Activated naive CD8-positive, alpha-beta T cell treated with anti-CD3 and anti-CD28 coated beads, Interleukin-2, amount 50 U/mL, for 24 hours (primary cell): ENCODE measurements around the gene IFT88.
"Not testable (repeated sequence)": the region's sequence is repeated elsewhere in the genome, so short reads cannot be mapped to it uniquely, and the experiment has no call there.

ENCODE experiments used
- ATAC-seq: fragments of 150-1000 bp; cut with Tn5 transposase; one replicate; pipeline ENCODE4 v1.10.0; 2021
- DNase-seq: peaks from one replicate; pipeline ENCODE4 v3.0.0; 2021
- H3K27ac Mint-ChIP-seq: one replicate; pipeline ENCODE4 v1.8.0; 2021; ENCODE audit warnings: mild to moderate bottlenecking, mixed read lengths
- H3K27me3 Mint-ChIP-seq: one replicate; pipeline ENCODE4 v1.8.0; 2021; ENCODE audit warnings: mixed read lengths
- H3K36me3 Mint-ChIP-seq: one replicate; pipeline ENCODE4 v1.8.0; 2021; ENCODE audit warnings: low read depth, mixed read lengths
- H3K4me1 Mint-ChIP-seq: one replicate; pipeline ENCODE4 v1.8.0; 2021; ENCODE audit warnings: mixed read lengths
- H3K4me3 Mint-ChIP-seq: one replicate; pipeline ENCODE4 v1.8.0; 2021; ENCODE audit warnings: mild to moderate bottlenecking, moderate library complexity, mixed read lengths
- H3K9me3 Mint-ChIP-seq: one replicate; pipeline ENCODE4 v1.8.0; 2021; ENCODE audit warnings: mixed read lengths

The IFT88 gene

GRCh38 chr13:20680416-20681080, 113.6 kb downstream of the IFT88 start:
- no peak for DNase-seq
- H3K27me3 Mint-ChIP-seq, result no peaks in the 10 kb centered on the region
- no peaks in the 10 kb centered on the region for H3K4me1 Mint-ChIP-seq
- no peak overlapping the region for H3K27ac Mint-ChIP-seq
- no peaks in the 10 kb centered on the region for H3K9me3 Mint-ChIP-seq
- H3K4me3 Mint-ChIP-seq, result no peak overlapping the region
- H3K36me3 Mint-ChIP-seq, result no peaks in the 10 kb centered on the region
- ATAC-seq, result no peak

GRCh38 chr13:20681481-20681880, 114.5 kb downstream of the IFT88 start:
- H3K4me3 Mint-ChIP-seq, H3K4me1 Mint-ChIP-seq, ATAC-seq, DNase-seq, H3K9me3 Mint-ChIP-seq, H3K36me3 Mint-ChIP-seq, H3K27ac Mint-ChIP-seq, H3K27me3 Mint-ChIP-seq: not testable (repeated sequence)

- Mint-ChIP-seq H3K27me3 (no peaks in the 10 kb centered on the region), H3K9me3 (no peaks in the 10 kb centered on the region), H3K4me1 (no peaks in the 10 kb centered on the region), H3K27ac (no peak overlapping the region), H3K36me3 (no peaks in the 10 kb centered on the region), H3K4me3 (no peak overlapping the region)
- DNase-seq (no peak), ATAC-seq (no peak)
These were observed 115.1 kb downstream of the IFT88 start for GRCh38 chr13:20682061-20682460.

GRCh38 chr13:20684041-20684440, 117.1 kb downstream of the IFT88 start:
- DNase-seq (no peak), ATAC-seq (no peak)
- Mint-ChIP-seq H3K9me3 (no peaks in the 10 kb centered on the region), H3K27me3 (no peaks in the 10 kb centered on the region), H3K4me3 (no peak overlapping the region), H3K4me1 (no peaks in the 10 kb centered on the region), H3K36me3 (no peaks in the 10 kb centered on the region), H3K27ac (no peak overlapping the region)

GRCh38 chr13:20684546-20684945, 117.6 kb downstream of the IFT88 start:
- no peaks in the 10 kb centered on the region for H3K4me1 Mint-ChIP-seq
- H3K36me3 Mint-ChIP-seq, result no peaks in the 10 kb centered on the region
- no peak for ATAC-seq
- H3K27me3 Mint-ChIP-seq, result no peaks in the 10 kb centered on the region
- DNase-seq, result no peak
- no peak overlapping the region for H3K4me3 Mint-ChIP-seq
- H3K27ac Mint-ChIP-seq, result no peak overlapping the region
- no peaks in the 10 kb centered on the region for H3K9me3 Mint-ChIP-seq

- H3K27ac Mint-ChIP-seq, result no peak overlapping the region
- H3K27me3 Mint-ChIP-seq, result no peaks in the 10 kb centered on the region
- no peaks in the 10 kb centered on the region for H3K9me3 Mint-ChIP-seq
- H3K36me3 Mint-ChIP-seq, result no peaks in the 10 kb centered on the region
- no peaks in the 10 kb centered on the region for H3K4me1 Mint-ChIP-seq
- no peak for ATAC-seq
- H3K4me3 Mint-ChIP-seq, result no peak overlapping the region
- no peak for DNase-seq
These were observed 118.1 kb downstream of the IFT88 start for GRCh38 chr13:20685092-20685491.

GRCh38 chr13:20686167-20686566, 119.2 kb downstream of the IFT88 start:
- Mint-ChIP-seq H3K4me1 (no peaks in the 10 kb centered on the region), H3K27me3 (no peaks in the 10 kb centered on the region), H3K4me3 (no peak overlapping the region), H3K9me3 (no peaks in the 10 kb centered on the region), H3K27ac (no peak overlapping the region), H3K36me3 (peaks cover 1% of the 10 kb centered on the region)
- no peak for ATAC-seq
- DNase-seq, result no peak

GRCh38 chr13:20686863-20687579, 120.1 kb downstream of the IFT88 start:
- ATAC-seq (no peak), DNase-seq (no peak)
- H3K27ac Mint-ChIP-seq, result no peak overlapping the region
- H3K27me3 Mint-ChIP-seq, result no peaks in the 10 kb centered on the region
- peaks cover 2% of the 10 kb centered on the region for H3K36me3 Mint-ChIP-seq
- H3K4me3 Mint-ChIP-seq, result no peak overlapping the region
- no peaks in the 10 kb centered on the region for H3K9me3 Mint-ChIP-seq
- H3K4me1 Mint-ChIP-seq, result no peaks in the 10 kb centered on the region

- DNase-seq (no peak), ATAC-seq (no peak)
- Mint-ChIP-seq H3K9me3 (no peaks in the 10 kb centered on the region), H3K27ac (no peak overlapping the region), H3K36me3 (peaks cover 2% of the 10 kb centered on the region), H3K4me1 (no peaks in the 10 kb centered on the region), H3K27me3 (no peaks in the 10 kb centered on the region), H3K4me3 (no peak overlapping the region)
These were observed 122.3 kb downstream of the IFT88 start for GRCh38 chr13:20689291-20689690.

GRCh38 chr13:20691616-20692015, 124.7 kb downstream of the IFT88 start:
- no peak for ATAC-seq
- Mint-ChIP-seq H3K27me3 (peaks cover 3% of the 10 kb centered on the region), H3K36me3 (peaks cover 2% of the 10 kb centered on the region), H3K4me3 (no peak overlapping the region), H3K27ac (no peak overlapping the region), H3K9me3 (no peaks in the 10 kb centered on the region), H3K4me1 (no peaks in the 10 kb centered on the region)
- DNase-seq, result no peak

GRCh38 chr13:20696073-20696472, 129.1 kb downstream of the IFT88 start:
- Mint-ChIP-seq H3K4me1 (peaks cover 2% of the 10 kb centered on the region), H3K27me3 (peaks cover 17% of the 10 kb centered on the region), H3K4me3 (no peak overlapping the region), H3K27ac (no peak overlapping the region), H3K36me3 (peaks cover 1% of the 10 kb centered on the region), H3K9me3 (no peaks in the 10 kb centered on the region)
- DNase-seq (no peak), ATAC-seq (no peak)

GRCh38 chr13:20699715-20700114, 132.8 kb downstream of the IFT88 start:
- H3K4me3 Mint-ChIP-seq, result no peak overlapping the region
- DNase-seq, result no peak
- H3K4me1 Mint-ChIP-seq, result peaks cover 22% of the 10 kb centered on the region
- peaks cover 25% of the 10 kb centered on the region for H3K27me3 Mint-ChIP-seq
- no peaks in the 10 kb centered on the region for H3K9me3 Mint-ChIP-seq
- H3K36me3 Mint-ChIP-seq, result no peaks in the 10 kb centered on the region
- ATAC-seq, result no peak
- no peak overlapping the region for H3K27ac Mint-ChIP-seq

- no peaks in the 10 kb centered on the region for H3K36me3 Mint-ChIP-seq
- DNase-seq (no peak), ATAC-seq (no peak)
- H3K4me3 Mint-ChIP-seq, result no peak overlapping the region
- peaks cover 25% of the 10 kb centered on the region for H3K27me3 Mint-ChIP-seq
- H3K27ac Mint-ChIP-seq, result no peak overlapping the region
- H3K4me1 Mint-ChIP-seq, result peaks cover 22% of the 10 kb centered on the region
- H3K9me3 Mint-ChIP-seq, result no peaks in the 10 kb centered on the region
These were observed 133.3 kb downstream of the IFT88 start for GRCh38 chr13:20700288-20700687.

- H3K27ac Mint-ChIP-seq, result no peak overlapping the region
- ATAC-seq (no peak), DNase-seq (no peak)
- no peaks in the 10 kb centered on the region for H3K36me3 Mint-ChIP-seq
- H3K4me3 Mint-ChIP-seq, result no peak overlapping the region
- peaks cover 21% of the 10 kb centered on the region for H3K27me3 Mint-ChIP-seq
- peaks cover 22% of the 10 kb centered on the region for H3K4me1 Mint-ChIP-seq
- H3K9me3 Mint-ChIP-seq, result no peaks in the 10 kb centered on the region
These were observed 134.5 kb downstream of the IFT88 start for GRCh38 chr13:20701461-20701860.

- Mint-ChIP-seq H3K4me1 (peaks cover 22% of the 10 kb centered on the region), H3K36me3 (no peaks in the 10 kb centered on the region), H3K9me3 (no peaks in the 10 kb centered on the region), H3K27me3 (peaks cover 21% of the 10 kb centered on the region), H3K4me3 (peak overlapping the region; percentile 85), H3K27ac (peak overlapping the region; percentile 79)
- no peak for DNase-seq
- ATAC-seq, result no peak
These were observed 135.6 kb downstream of the IFT88 start for GRCh38 chr13:20702530-20702914.
